A673 (cell line): ENCODE data around the gene PARS2. TPM values are rescaled to one million over a fixed set of nuclear protein-coding genes. Genes with fewer than 3 reads are reported as not detected.

Experiments
- BruUV-seq: library from RNA; stranded (reverse); fragments of 400-500 nt; replicated peaks from 2 replicates; lab custom pipeline; 2021; lab: Mats Ljungman, UMichigan
- CTCF ChIA-PET: fragments of 300-600 bp; sonication (Branson Sonifier 250); formaldehyde crosslinking; loops from one replicate; lab custom pipeline; 2022; ENCODE audit warnings: antibody characterized with exemption; lab: Charles Lee
- POLR2A ChIA-PET: fragments of 300-600 bp; sonication (Branson Sonifier 250); formaldehyde crosslinking; loops from one replicate; lab custom pipeline; 2022; ENCODE audit warnings: antibody characterized with exemption; ENCODE audit not compliant: low non-redundant PET; lab: Charles Lee
- DNase-seq: peaks from one replicate; pipeline ENCODE4 v3.0.0-alpha.2; 2015; ENCODE audit warnings: low spot score
- H3K27ac ChIP-seq: fragments of 200-600 bp; sonication (generic); 2 replicates; pipeline ENCODE4 v1.5.1; 2016; ENCODE audit warnings: mixed run types, low read depth, mild to moderate bottlenecking, mixed read lengths, antibody characterized with exemption, low read length; ENCODE audit not compliant: poor library complexity, severe bottlenecking
- H3K27me3 ChIP-seq: fragments of 200-600 bp; sonication (generic); replicated peaks from 2 replicates; pipeline ENCODE4 v1.6.1; 2017; ENCODE audit warnings: mixed run types, low read depth, mild to moderate bottlenecking, mixed read lengths, antibody characterized with exemption, low read length; ENCODE audit not compliant: insufficient read depth, poor library complexity
- H3K36me3 ChIP-seq: fragments of 200-600 bp; sonication (generic); 2 replicates; pipeline ENCODE4 v1.6.1; 2016; ENCODE audit warnings: mixed run types, mild to moderate bottlenecking, mixed read lengths, antibody characterized with exemption, low read length; ENCODE audit not compliant: insufficient read depth, poor library complexity, severe bottlenecking
- H3K4me1 ChIP-seq: fragments of 200-600 bp; sonication (generic); 2 replicates; pipeline ENCODE4 v1.6.1; 2017; ENCODE audit warnings: mixed run types, mild to moderate bottlenecking, mixed read lengths, antibody characterized with exemption, low read length; ENCODE audit not compliant: insufficient read depth, poor library complexity, severe bottlenecking
- H3K4me3 ChIP-seq: fragments of 200-600 bp; sonication (generic); 2 replicates; pipeline ENCODE4 v1.5.1; 2016; ENCODE audit warnings: low read depth, mixed run types, mild to moderate bottlenecking, mixed read lengths, low read length; ENCODE audit not compliant: poor library complexity, severe bottlenecking
- H3K9me3 ChIP-seq: fragments of 200-600 bp; sonication (generic); 2 replicates; pipeline ENCODE4 v1.6.1; 2016; ENCODE audit warnings: mixed run types, low read depth, mild to moderate bottlenecking, mixed read lengths, antibody characterized with exemption, low read length; ENCODE audit not compliant: poor library complexity, severe bottlenecking
- EZH2 ChIP-seq: fragments of 200-600 bp; sonication (generic); IDR thresholded peaks from 2 replicates; pipeline ENCODE4 v1.6.1; 2017; ENCODE audit warnings: borderline replicate concordance, low read depth, mild to moderate bottlenecking, mixed read lengths, antibody characterized with exemption, low read length; ENCODE audit not compliant: poor library complexity, severe bottlenecking
- intact Hi-C: fragments of 100-400 bp; cut with micrococcal nuclease; formaldehyde crosslinking; loops from one replicate; pipeline ENCODE4 v1.10.0; 2022; ENCODE audit not compliant: unreplicated experiment
- total RNA-seq: library from RNA; stranded (reverse); gene quantifications from 2 replicates; pipeline ENCODE4 v1.2.3, GENCODE V29; 2021
- TF ChIP-seq, protein P1 (sequence below): fragments of 300-800, 200-600 bp; sonication (generic); conservative IDR thresholded peaks from 2 replicates; pipeline ENCODE4 v1.5.1; 2017; ENCODE audit warnings: low read depth, mild to moderate bottlenecking, antibody characterized with exemption, low read length, moderate library complexity, mixed read lengths

The PARS2 gene
- total RNA-seq, 1 experiment from 2014 or later = 6.9 TPM

DNA sequence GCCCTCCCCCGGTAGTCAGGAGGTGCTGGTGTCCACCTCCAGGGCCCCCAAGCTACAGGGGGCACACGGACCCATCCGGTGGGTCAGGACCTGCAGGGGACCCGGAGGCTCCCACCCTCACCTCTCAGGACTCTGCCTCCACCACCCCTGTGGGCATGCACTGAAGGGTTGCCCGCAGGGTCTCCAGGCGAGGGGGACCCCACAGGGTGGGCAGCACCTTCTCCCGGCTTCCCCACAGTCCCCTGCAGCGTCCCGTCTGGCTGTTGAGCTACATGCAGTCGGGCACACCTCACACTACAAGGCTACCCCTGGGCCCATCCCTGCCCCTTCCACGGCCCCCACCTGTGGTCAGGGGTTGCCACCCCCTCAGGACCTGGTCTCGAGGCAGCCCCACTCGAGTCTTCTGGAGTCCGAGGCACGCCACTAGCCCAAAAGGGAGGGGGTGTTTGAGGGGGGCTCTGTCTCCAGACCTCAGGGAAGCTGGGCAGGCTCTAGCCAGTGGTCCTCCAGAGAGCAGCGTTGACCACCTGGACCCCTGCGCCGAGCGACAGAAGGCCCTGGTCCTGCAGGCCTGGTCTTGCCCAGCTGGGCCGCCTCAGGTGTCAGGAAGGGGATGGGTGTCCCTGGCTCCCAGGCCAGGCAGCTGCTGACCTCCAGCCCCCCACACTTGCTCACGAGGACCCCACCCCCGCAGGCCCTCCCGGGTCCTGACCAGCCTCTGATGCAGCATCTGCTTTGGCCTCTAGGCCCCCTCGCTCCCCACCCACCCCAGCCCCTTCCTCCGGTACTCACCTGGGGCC is 9.6 kb downstream of the PARS2 start:
- no peak overlapping the region for H3K4me3 ChIP-seq
- no peak overlapping the region for H3K27ac ChIP-seq
- H3K9me3 ChIP-seq = no peaks in the 10 kb centered on the region
- DNase-seq = no peak
- no peaks in the 10 kb centered on the region for H3K4me1 ChIP-seq
- no peaks in the 10 kb centered on the region for H3K27me3 ChIP-seq
- peaks cover 9% of the 10 kb centered on the region for H3K36me3 ChIP-seq
- no TSS peak for BruUV-seq
- intact Hi-C loops = no loop called here
- CTCF ChIA-PET = no interaction called here
- TF ChIP-seq EZH2 = no peak
- TF ChIP-seq, protein P1, sequence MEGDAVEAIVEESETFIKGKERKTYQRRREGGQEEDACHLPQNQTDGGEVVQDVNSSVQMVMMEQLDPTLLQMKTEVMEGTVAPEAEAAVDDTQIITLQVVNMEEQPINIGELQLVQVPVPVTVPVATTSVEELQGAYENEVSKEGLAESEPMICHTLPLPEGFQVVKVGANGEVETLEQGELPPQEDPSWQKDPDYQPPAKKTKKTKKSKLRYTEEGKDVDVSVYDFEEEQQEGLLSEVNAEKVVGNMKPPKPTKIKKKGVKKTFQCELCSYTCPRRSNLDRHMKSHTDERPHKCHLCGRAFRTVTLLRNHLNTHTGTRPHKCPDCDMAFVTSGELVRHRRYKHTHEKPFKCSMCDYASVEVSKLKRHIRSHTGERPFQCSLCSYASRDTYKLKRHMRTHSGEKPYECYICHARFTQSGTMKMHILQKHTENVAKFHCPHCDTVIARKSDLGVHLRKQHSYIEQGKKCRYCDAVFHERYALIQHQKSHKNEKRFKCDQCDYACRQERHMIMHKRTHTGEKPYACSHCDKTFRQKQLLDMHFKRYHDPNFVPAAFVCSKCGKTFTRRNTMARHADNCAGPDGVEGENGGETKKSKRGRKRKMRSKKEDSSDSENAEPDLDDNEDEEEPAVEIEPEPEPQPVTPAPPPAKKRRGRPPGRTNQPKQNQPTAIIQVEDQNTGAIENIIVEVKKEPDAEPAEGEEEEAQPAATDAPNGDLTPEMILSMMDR = no peak
- POLR2A ChIA-PET = no interaction called here

DNA sequence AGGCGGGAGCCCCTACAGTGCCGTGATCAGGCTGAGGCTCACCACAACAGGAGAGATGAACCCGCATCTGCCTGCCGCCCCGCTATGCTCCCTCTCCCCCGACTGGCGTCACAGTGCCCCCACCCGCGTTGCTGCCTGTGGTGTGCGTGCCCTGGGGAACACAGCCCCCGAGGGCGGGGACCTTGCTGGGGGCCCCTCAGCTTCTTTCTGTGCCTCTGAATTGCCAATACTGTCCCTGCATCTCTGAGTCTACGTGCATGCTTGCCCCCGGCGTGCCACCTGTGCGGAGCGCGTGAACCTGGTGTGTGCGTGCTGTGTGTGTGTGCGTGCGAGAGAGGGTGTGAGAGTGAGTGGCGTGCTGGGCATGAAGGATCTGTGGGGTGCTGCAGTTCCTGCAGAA is 10.3 kb downstream of the PARS2 start:
- intact Hi-C loops = no loop called here
- POLR2A ChIA-PET = no interaction called here
- BruUV-seq = no TSS peak

DNA sequence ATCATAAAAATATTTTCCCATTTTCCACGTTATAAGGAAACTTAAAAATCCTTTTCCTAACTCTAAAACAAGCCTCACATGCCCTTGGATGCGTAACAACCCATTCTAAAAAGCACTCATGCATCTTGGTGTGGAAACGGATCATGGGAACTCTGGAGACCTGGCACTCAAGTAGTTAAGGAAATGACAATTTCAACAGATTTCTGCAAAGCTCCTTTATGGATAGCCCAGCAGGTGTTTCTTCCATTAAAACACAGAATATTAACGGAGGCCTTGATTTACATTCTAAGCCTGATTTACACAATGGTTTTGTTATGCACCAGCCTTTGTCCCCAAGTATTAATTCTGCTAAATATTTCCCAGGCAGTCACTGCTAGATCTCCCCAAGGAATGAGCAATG is 12.9 kb downstream of the PARS2 start:
- no peak for TF ChIP-seq EZH2
- TF ChIP-seq, protein P1 = no peak
- BruUV-seq = no TSS peak
- Histone ChIP-seq H3K9me3 (no peaks in the 10 kb centered on the region), H3K36me3 (no peaks in the 10 kb centered on the region), H3K4me1 (no peaks in the 10 kb centered on the region), H3K27me3 (no peaks in the 10 kb centered on the region), H3K4me3 (no peak overlapping the region), H3K27ac (no peak overlapping the region)
- POLR2A ChIA-PET = no interaction called here
- CTCF ChIA-PET = no interaction called here
- no peak for DNase-seq
- intact Hi-C loops = no loop called here

More for the DNA sequence above, 10.3 kb downstream of the PARS2 start:
- Histone ChIP-seq H3K4me1 (no peaks in the 10 kb centered on the region), H3K4me3 (no peak overlapping the region), H3K9me3 (no peaks in the 10 kb centered on the region), H3K27ac (no peak overlapping the region), H3K27me3 (no peaks in the 10 kb centered on the region), H3K36me3 (peaks cover 9% of the 10 kb centered on the region)
- no peak for TF ChIP-seq EZH2
- TF ChIP-seq, protein P1 = no peak
- CTCF ChIA-PET = no interaction called here
- DNase-seq = no peak
